NB4 (cell line): ENCODE data around the gene FBXO11.

Source experiments
- CTCF ChIP-seq: IDR thresholded peaks from one replicate; pipeline ENCODE4 v1.5.1; 2012; ENCODE audit warnings: low read depth, low read length
- POLR2A ChIP-seq: IDR thresholded peaks from 2 replicates; pipeline ENCODE4 v1.6.1; 2011; ENCODE audit warnings: mild to moderate bottlenecking; ENCODE audit not compliant: insufficient read length; ENCODE audit errors: extremely low read depth

GRCh38 chr2:47893771-47894170, 12.5 kb downstream of the FBXO11 start:
- no peak for TF ChIP-seq CTCF
- TF ChIP-seq POLR2A: no peak
